Tongue (tissue), 2 donors: Measurements from ENCODE around the gene GTF2H3. TPM values are rescaled to one million over a fixed set of nuclear protein-coding genes. Genes with fewer than 3 reads are reported as not detected.
"Not testable (repeated sequence)": the region's sequence is repeated elsewhere in the genome, so short reads cannot be mapped to it uniquely, and the experiment has no call there.

Experiments used
- DNase-seq: peaks from one replicate; pipeline ENCODE4 v3.0.0-alpha.2; 2015
- total RNA-seq: library from RNA; depleted of rRNA; stranded (reverse); fragments of >200 nt; gene quantifications from one replicate; pipeline ENCODE4 v1.2.3, GENCODE V29; 2014

Gene GTF2H3
- total RNA-seq, result 59.3 TPM

- peak; percentile 99 for DNase-seq
These were observed at the start of gene GTF2H3, which contains the start of gene EIF2B1 for GRCh38 chr12:123633379-123634141. Gene GTF2H3, plus strand, starts transcription at chr12:123633829. Its CDS starts 31 bp downstream, at chr12:123633860. Gene EIF2B1, minus strand, starts transcription at chr12:123633686. Its CDS starts 129 bp downstream, at chr12:123633557.

GRCh38 chr12:123591702-123592481 lies 41.7 kb upstream of the GTF2H3 start:
- DNase-seq, result no peak

- no peak for DNase-seq
These were observed 37.9 kb upstream of the GTF2H3 start for GRCh38 chr12:123595729-123596128.

- no peak for DNase-seq
These were observed 36.5 kb upstream of the GTF2H3 start for GRCh38 chr12:123597100-123597499.

GRCh38 chr12:123598522-123598921 lies 35.1 kb upstream of the GTF2H3 start:
- DNase-seq, result no peak

GRCh38 chr12:123599310-123599709 lies 34.3 kb upstream of the GTF2H3 start:
- no peak for DNase-seq

- no peak for DNase-seq
These were observed 33.9 kb upstream of the GTF2H3 start for GRCh38 chr12:123599721-123600120.

GRCh38 chr12:123601602-123602489 lies 31.8 kb upstream of the GTF2H3 start, which contains the start of gene DDX55:
Gene DDX55, plus strand, starts transcription at chr12:123602099. Its CDS starts 50 bp downstream, at chr12:123602149.
- DNase-seq, result peak; percentile 92

GRCh38 chr12:123602651-123603195 lies 30.9 kb upstream of the GTF2H3 start:
- no peak for DNase-seq

GRCh38 chr12:123603495-123603894 lies 30.1 kb upstream of the GTF2H3 start:
- DNase-seq, result not testable (repeated sequence)

- DNase-seq, result no peak
These were observed 25.9 kb upstream of the GTF2H3 start for GRCh38 chr12:123607756-123608155.

- DNase-seq, result no peak
These were observed 25.4 kb upstream of the GTF2H3 start for GRCh38 chr12:123608182-123608581.

GRCh38 chr12:123614110-123614509 lies 19.5 kb upstream of the GTF2H3 start:
- no peak for DNase-seq

GRCh38 chr12:123614531-123614930 lies 19.1 kb upstream of the GTF2H3 start:
- DNase-seq, result no peak

- no peak for DNase-seq
These were observed 16.5 kb upstream of the GTF2H3 start for GRCh38 chr12:123617144-123617543.

- no peak for DNase-seq
These were observed 16.0 kb upstream of the GTF2H3 start for GRCh38 chr12:123617580-123617979.

- DNase-seq, result peak; percentile 53
These were observed 12.5 kb upstream of the GTF2H3 start for GRCh38 chr12:123621101-123621500.

GRCh38 chr12:123621619-123622530 lies 11.8 kb upstream of the GTF2H3 start:
- DNase-seq, result no peak

GRCh38 chr12:123634142-123634561 lies 523 bp downstream of the GTF2H3 start:
- DNase-seq, result no peak

- no peak for DNase-seq
These were observed 10.3 kb downstream of the GTF2H3 start for GRCh38 chr12:123643911-123644310.

- no peak for DNase-seq
These were observed 11.8 kb downstream of the GTF2H3 start for GRCh38 chr12:123645380-123645779.
